NCI-H1092 treated with DMSO at 0.1 percent for 48 hours (cell line): ENCODE data around the gene TRIM54.
"Not testable (repeated sequence)": the region's sequence is repeated elsewhere in the genome, so short reads cannot be mapped to it uniquely, and the experiment has no call there.

Experiments
- DNase-seq: peaks from one replicate; lab custom pipeline; 2025; lab: John Stamatoyannopoulos, UW

Gene TRIM54

DNA sequence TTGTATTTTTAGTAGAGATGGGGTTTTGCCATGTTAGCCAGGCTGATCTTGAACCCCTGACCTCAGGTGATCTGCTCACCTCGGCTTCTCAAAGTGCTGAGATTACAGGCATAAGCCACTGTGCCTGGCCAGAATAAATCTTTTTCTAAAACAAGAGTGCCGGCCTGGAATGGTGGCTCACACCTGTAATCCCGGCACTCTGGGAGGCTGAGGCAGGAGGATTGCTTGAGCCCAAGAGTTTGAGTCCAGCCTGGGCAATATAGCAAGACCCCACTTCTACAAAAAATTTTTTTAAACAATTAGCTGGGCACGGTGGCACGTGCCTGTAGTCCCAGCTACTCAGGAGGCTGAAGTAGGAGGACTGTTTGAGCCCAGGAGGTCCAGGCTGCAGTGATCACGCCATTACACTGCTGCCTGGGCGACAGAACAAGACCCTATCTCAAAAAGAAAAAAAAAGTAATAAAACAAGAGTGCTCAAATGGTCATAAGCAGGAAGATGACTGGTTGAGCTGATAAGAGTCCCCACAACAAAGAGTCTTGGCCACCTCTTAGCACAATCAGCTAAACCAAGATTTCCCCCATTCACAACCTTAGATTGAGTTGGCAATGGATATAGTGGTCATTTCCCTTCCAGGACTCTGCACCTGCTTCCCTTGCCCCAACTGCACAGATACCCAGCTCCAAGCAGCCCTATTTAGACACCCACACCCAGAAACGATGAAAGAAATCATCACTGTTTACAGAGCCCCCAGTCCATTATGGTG, 31.8 kb downstream of the TRIM54 start:
- no peak for DNase-seq

DNA sequence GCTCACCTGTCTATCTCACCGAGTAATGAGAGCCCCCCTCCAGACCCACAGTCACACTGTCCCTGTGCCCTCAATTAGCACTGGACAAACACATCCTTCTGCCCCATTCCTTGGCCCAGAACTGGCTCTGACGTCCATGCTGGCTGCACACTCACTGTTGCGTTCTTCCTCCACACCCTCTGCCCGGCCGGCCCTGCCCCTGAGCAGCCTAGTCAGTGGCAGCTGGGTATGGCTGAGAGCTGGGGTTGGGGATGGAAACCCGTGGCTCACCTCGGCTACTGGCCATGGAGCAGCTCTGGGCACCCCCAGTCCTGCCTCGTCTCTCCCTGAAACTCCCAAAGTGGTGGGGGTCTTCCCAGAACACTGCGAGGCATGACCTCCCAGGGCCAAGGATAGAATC, 32.5 kb downstream of the TRIM54 start:
- no peak for DNase-seq

DNA sequence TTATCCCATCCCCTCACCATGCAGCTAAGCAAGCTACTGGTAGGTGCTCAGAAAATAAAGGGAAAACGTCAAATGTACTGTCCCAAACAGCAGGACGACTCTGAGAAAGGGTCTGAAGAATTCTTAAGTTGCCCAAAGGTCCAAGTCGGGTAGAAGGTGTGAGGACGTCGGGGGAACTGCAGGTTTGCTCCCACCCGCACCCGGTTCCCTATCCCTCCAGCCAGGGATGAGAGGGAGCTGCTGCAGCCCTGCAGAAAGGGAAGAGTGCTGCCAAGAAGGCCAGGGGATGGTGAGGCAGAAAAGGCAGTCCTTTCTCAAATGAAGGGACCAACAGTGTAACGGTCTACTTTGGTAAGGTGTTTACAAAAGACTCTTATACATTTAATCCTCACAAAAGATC, 32.9 kb downstream of the TRIM54 start:
- DNase-seq = no peak

DNA sequence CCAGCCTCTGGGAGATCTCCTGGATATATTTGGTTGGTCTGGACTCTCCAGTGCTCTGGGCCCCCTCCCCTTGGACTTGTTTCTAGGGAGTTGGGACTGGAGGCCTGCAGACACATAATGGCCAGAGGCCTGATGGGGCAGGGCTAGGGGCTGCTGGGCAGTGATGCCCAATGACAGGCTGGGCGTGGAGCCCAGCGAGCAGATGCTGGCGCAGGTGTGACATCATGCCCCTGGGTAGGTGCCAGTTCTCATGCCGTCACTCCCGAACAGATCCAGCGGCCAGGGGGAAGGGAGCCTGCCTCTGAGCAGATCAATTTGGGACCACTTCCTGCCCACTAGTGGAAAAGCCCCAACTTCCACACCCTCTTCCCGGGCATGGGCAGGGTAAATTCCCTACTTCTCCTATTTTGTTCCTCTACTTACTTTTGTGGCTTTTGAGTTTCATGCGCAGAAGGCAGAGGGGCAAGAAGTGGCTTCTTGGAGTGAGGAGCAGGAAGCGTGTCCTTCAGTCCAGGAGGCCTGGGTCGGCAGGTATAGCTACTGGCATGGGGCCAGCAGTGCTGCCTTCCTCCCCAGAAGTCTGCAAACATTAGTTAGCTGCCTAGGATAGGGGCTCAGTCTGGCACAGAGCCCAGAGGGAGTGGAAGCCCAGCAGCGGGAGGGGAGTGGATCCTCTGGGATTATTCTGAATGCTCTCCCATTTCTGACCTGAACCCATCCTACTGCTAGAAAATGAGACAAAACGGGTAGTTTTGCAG, 34.6 kb downstream of the TRIM54 start:
- no peak for DNase-seq

DNA sequence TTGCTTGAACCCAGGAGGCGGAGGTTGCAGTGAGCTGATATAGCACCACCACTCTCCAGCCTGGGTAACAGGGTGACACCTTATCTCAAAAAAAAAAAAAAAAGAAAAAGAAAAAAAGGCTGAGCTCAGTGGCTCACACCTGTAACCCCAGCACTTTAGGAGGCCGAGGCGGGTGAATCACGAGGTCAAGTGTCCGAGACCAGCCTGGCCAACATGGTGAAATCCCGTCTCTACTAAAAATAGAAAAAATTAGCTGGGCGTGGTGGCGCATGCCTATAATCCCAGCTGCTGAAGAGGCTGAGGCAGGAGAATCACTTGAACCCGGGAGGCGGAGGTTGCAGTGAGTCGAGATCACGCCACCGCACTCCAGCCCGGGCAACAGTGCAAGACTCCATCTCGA, 37.6 kb downstream of the TRIM54 start:
- DNase-seq = not testable (repeated sequence)

DNA sequence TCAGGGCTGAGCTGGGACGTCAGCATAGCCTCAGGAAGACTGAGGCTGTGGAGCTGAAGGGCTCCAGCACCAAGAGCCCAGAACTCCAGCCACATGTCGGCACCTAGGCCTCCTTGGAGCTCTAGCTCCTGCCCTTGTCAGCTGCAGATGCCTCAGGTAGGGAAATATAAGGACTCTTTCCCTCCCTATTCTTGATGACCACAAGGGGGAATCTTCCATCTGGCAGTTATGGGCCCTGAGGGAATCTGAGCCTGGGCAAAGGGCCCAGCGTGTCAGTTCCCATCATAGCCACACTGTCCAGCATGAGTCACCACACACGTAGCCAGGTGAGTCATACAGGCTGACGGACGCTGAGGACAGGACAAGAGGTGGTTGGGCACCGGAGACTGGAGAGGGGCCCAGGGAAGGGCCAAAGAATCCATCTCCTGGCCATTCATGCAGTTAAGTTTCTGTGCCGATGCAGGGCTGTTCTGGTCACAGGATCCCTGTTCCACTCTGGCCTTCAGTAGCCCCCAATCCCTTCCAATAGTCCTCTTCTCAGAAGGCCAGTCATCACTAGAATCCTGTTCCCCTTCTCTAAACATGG, 38.8 kb downstream of the TRIM54 start:
- DNase-seq = no peak

DNA sequence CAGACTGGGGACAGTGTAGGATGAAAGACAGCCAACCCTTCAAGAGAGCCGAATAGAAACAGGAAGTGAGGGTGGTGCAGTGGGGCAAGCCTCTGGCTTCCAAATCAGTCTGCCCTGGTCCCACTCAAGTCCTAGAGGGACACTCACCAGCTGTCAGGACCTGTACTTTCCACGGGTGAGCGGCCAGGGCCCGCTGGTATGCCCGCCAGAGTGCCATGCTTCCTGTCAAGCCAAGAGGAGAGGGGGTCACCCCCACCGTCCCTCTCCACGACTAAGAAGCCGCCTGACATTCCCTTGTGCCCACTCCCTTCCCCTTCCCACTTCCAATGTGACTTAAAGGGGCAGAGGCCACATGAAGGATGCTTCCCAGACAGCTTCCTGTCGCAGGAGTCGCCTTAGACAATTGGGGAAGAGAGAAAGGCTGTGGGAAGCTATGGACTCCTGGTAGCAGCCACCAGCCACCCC, 40.1 kb downstream of the TRIM54 start:
- DNase-seq = no peak

DNA sequence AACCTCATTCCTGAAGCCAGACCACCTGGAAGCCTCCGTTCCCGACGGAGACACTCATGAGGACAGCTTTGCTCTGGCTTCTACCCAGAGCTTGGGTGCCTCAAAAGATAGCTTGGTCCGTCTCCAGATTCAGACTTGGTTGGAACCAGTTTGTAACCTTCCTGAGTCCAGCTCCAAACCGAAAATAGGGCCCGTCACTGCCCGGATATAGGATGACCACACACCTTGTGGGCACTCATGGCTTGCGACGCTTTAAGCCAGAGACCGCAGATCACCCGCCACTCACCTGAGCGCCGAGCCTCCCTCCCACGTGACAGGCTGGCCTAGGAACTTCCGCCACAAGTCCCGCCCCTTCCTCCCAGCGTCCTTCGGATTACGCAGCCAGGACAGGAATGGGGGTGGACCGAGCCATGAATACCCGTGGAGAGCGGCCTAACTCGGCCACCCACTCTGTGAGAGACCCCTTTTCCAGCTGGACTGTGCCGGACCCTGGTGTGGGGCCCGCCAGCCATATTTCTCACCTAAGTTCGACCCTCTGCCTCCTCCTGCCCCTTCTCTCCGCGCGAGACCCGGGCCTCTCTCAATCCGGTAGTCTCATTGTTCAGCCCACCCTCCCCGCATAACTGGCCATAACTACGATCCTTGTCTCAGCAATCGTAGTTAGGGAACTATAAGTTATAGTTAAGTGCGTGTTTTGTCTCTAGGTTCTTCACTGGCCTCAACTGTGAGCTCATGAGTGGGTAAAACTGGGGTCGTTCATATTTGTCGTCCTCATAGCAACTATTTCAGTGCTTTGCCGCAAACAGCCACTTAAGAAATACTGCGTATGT, 40.8 kb downstream of the TRIM54 start, which contains the start of gene MPV17:
Gene MPV17 (minus strand): TSS at position 332 of the 830 bp plus-strand sequence. CDS start 580 bp downstream, outside the sequence.
- peak; percentile 75 for DNase-seq

DNA sequence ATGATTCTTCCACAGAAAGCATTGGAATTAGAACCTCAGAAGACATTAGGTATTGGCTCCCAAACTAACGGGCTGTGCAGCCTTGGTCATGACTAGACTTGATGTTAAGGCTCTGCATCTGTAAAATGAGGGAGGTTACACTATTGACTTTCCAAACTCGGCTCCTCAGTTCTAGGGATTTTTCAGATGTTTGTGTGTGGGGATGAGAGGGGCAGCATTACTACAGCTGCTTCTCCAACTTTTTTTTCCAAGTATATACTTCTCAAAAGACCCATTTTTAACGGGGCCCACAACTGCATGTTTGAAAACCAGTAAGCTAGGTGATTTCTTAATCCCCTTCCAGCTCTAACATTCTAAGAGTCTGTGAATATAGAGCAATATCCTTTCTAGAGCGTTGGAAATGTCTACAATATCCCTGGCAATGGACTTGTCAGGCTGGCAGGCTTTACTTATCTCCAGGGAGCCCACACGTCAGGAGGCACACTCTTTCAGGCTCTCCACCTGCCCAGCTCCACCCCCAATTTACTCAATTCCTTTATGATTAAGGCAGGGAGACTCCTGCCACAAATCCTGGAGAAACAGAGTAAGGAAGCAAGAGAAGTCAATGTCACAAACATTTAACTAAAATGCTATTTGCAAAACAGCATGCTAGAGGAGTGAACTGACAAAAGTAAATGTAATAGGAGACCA, 41.5 kb downstream of the TRIM54 start:
- DNase-seq = no peak

DNA sequence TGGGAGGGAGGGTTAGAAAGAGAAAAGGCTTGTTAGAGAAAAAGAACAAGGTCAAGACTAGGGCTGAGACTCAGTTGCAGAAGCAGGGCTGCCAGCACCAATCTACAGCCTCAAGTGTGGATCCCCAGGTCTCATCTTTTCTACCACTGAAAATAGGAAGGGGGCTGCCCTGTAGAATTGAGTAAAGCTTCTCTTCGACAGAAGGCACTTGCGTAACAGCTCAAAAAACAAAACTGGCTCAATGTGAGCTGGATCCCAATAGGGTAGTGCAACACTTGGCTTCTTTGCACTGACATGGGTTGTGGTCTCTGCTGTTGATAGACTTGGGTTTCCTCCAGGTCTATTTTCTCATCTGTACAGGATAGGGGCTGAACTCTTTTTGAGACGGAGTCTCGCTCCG, 42.5 kb downstream of the TRIM54 start:
- no peak for DNase-seq

DNA sequence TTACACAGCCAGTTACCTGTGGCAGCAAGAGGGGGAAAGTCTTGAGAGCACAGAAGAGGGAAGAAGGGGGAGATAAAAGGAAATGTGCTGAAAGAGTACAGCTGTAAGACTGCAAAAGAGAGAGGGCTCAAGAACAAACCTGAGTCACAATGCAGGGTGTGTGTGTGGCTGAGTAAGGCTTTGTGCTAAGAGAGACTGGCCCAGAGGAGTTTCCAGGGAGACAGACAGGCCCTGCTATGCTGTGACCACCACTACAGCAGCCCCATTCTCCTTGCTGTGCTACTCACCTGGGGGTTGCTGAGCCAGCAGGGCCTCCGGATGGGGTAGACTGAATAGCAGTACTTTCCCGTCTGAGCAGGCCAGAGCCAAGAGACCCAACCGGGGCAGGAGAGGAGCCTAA, 53.1 kb downstream of the TRIM54 start:
- no peak for DNase-seq

DNA sequence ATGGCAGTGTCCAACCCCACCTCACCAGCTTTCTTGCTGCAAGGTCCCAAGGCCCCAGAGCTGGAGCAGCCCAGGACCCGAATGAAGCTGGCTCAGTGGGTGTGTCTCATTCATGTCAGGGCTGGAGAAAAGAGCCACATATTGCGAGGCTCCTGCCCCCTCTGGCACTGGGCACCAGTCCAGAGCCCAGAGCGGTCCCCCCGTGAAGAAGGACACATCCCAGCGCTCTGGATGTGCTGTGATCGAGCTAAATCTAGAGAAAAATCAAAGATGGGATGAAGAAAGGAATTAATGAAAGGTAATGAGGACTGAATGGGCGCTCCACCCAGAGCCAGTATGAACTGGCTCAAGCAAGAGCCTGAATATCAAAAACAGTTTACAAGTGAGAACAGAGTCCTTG, 53.9 kb downstream of the TRIM54 start:
- DNase-seq = no peak

DNA sequence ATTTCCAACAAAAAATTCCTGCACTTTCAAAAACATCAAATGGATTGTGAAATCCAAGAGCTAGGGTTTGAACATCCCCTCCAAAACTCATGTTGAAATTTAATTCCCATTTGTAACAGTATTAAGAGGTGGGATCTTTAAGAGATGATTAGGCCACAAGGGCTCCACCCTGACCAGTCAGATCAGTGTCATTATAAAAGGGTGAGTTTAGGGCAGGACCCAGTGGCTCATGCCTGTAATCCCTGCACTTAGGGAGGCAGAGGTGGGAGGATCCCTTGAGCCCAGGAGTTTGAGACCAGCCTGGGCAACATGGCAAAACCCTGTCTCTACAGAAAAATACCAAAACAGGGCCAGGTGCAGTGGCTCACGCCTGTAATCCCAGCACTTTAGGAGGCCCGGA, 65.4 kb downstream of the TRIM54 start:
- DNase-seq = no peak

DNA sequence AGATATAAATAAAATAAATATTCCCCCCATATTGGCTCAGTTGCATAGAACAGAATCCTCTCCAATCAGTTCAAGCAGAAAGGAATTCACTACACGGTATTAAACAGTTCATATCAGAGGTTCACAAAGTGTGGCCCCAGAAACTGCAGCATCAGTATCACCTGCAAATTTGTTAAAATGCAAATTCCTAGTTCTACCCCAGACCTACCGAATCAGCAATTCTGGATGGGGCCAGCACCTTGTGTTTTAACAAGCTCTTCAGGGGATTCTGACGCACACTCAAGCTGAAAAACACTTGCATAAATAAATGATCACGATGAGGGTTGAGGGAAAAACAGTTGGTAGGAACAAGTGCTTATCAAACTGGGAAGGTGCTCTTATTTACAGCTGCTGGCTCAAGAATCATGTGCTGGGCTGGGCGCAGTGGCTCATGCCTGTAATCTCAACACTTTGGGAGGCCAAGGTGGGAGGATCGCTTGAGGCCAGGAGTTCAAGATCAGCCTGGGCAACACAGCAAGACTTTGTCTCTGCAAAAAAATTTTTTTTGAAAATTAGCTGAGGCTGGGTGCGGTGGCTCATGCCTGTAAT, 68.0 kb downstream of the TRIM54 start:
- DNase-seq = no peak

DNA sequence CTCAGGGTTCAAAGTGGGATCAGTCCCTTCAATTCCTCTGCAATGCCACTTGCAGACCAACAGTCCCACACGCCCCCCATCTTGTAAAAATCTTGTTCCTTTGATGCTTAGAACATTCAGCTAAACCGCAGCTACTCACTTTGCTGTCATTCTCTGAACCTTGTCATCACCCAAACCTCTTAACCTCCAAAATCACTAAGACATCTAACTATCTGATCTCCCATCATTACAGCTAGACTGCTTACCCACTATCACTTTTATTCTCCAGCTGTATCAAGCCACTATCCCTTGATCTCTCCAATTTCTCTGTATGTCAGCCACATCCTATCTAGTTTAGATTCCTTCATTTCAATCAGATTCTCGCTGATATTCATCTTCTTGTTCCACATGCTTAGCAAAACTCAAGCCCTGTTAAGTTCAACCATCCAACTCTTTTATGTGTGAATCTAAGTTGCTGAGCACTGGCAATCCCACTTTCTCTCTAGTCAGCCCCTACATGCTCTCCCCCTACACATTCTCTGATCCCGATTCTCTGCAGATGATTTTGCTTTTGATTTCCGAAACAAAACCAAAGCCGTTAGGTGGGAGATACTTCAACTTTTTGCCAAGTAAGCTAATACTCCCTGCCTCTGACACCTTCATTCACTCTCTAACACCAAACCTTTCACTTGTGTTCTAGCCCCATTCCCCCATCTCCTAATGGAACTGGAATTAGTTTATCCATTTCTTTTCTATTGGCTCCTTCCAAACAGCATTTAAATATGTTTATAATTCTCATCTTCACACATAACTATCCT, 69.8 kb downstream of the TRIM54 start:
- no peak for DNase-seq

DNA sequence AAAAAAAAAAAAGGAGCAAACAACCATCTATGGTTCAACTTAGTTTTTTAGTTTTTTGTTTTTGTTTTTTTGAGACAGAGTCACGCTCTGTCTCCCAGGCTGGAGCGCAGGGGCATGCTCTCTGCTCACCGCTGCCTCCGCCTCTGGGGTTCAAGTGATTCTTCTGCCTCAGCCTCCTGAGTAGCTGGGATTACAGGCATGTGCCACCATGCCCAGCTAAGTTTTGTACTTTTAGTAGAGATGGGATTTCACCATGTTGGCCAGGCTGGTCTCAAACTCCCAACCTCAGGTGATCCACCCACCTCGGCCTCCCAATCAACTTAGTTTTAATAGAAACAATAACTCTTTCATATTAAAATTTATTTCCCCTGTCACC, 71.1 kb downstream of the TRIM54 start:
- DNase-seq = not testable (repeated sequence)

DNA sequence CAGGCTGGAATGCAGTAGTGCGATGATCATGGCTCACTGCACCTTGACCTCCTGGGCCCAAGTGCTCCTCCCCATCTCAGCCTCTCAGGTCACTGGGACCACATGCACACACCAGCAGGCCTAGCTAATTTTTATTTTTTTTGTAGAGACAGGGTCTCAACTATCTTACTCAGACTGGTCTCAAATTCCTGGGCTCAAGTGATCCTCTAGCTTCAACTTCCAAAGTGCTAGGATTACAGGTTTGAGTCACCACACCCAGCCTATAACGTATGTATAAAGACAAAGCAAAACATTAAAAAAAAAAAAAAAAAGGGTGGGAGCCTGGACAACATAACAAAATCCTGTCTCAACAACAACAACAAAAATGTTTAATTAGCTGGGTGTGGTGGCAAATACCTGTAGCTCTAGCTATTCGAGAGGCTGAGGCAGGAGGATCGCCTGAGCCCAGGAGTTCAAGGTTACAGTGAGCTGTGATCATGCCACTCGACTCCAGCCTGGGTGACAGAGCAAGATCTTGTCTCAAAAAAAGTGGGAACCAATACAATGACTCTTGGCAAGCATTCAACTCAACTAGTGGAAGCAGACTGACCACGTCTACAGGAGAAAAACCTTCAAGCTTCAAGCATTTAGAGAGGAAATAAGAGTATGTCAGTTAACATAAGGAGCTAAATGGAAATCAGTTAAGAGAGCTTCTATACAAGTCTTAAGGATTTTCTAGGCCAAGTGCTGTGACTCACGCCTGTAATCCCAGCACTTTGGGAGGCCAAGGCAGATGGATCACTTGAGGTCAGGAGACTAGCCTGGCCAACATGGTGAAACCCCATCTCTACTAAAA, 71.8 kb downstream of the TRIM54 start:
- no peak for DNase-seq

DNA sequence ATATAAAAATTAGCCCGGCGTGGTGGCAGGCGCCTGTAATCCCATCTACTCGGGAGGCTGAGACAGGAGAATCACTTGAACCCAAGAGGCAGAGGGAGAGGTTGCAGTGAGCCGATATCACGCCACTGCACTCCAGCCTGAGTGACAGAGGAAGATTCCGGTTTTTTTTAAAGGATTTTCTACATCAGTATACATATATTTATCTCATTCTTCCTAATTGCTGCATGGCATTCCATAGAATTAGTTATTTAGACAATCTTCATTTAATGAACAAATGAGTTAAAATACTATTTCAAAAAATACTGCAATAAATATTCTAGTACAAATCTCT, 72.3 kb downstream of the TRIM54 start:
- no peak for DNase-seq

DNA sequence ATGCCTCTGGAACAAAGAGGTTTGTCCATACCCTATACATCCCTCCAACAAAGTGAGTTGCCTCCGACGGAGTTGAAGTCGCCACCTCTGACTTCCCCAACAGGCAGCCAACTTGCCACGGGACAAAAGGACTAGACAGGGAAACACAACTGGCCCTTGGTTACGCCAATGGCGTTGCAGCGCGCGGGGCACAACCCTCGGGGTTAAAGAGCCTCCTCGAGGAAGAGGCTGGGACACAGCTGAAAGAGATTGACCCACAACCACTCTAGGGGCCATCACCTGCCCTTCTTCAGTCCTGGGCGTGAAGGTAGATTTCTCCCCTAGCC, 73.8 kb downstream of the TRIM54 start:
- DNase-seq = no peak
